ENCODE results near the gene RBM22.

The RBM22 gene

DNA sequence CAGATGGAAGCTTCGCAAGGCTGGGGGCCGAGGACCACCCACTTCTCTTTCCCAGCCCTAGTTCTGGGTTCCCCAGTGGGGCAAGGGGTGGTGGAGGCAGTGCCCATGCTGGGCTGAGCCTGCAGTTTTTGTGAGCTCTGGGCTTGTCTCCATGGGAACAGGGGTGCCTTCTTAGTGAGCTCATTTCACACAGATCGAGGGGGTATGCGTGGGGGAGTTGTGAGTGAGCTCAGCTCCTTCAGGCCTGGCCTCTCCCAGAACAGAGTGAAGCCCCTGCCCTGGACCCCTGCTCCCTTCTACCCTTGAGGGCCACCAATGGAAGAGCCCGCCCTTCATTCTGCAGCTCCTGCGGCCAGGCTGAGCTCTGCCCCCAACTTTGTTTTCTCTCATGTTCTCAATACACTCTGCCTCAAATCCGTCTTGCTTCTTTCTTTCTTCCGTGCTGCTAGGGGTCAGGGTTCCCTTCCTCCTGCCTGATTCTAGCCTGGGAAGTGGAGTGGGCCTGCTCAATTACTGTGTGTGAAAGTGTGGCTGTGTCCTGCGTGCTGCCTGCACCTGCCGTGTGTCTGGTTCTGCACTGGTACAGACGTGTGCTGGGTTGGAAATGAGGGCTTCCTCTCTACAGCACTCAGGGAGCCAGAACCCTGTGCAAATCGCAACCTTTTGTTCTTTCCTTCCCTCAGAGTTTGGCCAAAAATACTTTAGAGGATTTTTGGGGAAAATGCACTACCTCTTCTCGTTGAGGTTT, 48.8 kb downstream of the RBM22 start:
- DNase-seq = no peak

DNA sequence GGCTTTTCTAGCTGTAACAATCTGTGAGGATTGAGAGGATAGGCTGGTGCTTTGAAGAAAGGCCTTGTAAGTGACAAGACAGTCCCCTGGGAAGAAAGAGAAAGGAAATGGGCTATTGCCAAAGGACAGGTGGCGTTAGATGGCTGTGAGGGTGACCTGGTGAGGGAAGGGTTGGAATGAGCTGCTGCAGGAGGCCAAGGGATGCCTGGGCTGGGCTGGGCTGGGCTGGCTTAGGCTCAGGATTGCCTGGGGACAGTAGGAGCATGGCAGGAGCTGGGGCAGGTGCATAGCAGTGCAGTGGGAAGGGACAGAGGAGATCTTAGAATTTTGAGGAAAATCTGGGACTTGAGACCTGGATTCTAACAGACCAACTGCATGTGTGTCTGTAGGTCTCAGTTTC, 49.5 kb downstream of the RBM22 start:
- no peak for DNase-seq

DNA sequence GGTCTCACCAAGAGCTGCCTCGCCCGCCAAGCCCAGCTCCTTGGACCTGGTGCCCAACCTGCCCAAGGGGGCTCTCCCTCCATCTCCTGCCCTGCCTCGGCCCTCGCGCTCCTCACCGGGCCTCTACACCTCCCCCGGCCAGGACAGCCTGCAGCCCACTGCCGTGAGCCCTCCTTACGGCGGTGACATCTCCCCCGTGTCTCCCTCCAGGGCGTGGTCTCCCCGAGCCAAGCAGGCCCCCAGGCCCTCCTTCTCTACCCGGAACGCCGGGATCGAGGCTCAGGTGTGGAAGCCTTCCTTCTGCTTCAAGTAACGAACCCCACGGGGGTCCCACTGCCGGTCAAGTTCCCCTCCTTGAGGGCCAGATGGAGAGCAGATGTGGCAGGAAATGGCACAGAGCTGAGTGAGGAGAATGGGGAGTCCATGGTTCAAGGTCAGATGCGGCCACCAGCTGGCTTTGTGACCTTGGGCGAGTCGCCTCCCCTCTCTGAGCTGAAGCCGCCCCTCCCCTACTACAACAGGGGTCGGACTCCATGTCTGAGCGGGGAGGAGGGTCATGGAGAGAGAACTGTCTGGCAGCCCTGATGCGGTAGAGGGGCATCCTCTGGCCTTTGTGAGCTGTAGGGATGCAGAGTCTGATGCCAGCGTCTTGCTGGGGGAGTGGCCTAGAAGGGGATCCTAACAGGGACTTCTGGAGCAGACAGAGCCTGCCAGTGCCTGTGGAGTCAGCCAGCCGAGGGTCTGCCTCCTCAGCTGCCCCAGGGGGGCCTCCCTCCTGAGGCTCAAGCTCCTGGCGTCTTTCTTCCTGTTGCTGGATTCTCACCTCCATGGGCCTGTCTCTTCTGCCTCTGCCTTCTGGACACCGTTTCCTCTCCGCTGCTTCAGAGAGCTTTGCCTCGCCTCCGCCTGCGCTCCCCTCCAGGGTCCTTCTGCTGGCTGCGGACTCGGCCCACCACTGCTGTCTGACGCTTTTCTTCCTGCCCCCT, 50.5 kb downstream of the RBM22 start:
- no peak for DNase-seq

DNA sequence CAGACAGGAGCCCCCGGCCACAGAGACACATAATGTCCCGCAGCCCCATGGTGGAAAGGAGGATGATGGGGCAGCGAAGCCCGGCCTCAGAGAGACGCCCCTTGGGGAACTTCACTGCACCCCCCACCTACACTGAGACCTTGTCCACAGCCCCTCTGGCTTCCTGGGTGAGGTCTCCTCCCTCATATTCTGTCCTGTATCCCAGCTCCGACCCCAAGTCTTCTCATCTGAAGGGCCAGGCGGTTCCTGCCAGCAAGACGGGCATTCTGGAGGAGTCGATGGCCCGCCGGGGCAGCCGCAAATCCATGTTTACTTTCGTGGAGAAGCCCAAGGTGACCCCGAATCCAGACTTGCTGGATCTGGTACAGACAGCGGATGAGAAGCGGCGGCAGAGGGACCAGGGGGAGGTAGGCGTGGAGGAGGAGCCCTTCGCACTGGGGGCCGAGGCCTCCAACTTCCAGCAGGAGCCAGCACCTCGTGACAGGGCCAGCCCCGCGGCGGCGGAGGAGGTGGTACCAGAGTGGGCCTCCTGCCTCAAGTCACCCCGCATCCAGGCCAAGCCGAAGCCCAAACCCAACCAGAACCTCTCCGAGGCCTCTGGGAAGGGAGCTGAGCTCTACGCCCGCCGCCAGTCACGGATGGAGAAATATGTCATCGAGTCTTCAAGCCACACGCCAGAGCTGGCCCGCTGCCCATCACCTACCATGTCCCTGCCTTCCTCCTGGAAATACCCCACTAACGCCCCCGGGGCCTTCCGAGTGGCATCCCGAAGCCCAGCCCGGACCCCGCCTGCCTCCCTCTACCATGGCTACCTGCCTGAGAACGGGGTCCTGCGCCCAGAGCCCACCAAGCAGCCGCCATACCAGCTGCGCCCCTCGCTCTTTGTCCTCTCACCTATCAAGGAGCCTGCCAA, 51.5 kb downstream of the RBM22 start:
- no peak for DNase-seq

DNA sequence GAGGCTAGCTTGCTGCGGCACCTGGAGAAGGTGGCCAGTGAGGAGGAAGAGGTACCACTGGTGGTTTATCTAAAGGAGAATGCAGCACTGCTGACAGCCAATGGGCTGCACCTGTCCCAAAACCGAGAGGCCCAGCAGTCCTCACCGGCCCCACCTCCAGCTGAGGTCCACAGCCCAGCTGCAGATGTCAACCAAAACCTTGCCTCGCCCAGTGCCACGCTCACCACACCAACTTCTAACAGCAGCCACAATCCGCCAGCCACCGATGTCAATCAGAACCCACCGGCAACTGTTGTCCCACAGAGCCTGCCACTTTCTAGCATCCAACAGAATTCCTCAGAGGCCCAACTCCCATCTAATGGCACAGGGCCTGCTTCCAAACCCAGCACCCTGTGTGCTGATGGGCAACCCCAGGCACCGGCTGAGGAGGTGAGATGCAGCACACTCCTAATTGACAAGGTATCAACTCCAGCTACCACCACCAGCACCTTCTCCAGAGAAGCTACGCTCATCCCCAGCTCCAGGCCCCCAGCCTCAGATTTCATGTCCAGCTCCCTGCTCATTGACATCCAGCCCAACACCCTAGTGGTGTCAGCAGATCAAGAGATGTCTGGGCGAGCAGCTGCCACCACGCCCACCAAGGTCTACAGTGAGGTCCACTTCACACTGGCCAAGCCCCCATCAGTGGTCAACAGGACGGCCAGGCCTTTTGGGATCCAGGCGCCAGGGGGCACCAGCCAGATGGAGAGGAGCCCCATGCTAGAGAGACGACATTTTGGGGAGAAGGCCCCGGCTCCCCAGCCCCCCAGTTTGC, 52.4 kb downstream of the RBM22 start:
- DNase-seq = no peak

DNA sequence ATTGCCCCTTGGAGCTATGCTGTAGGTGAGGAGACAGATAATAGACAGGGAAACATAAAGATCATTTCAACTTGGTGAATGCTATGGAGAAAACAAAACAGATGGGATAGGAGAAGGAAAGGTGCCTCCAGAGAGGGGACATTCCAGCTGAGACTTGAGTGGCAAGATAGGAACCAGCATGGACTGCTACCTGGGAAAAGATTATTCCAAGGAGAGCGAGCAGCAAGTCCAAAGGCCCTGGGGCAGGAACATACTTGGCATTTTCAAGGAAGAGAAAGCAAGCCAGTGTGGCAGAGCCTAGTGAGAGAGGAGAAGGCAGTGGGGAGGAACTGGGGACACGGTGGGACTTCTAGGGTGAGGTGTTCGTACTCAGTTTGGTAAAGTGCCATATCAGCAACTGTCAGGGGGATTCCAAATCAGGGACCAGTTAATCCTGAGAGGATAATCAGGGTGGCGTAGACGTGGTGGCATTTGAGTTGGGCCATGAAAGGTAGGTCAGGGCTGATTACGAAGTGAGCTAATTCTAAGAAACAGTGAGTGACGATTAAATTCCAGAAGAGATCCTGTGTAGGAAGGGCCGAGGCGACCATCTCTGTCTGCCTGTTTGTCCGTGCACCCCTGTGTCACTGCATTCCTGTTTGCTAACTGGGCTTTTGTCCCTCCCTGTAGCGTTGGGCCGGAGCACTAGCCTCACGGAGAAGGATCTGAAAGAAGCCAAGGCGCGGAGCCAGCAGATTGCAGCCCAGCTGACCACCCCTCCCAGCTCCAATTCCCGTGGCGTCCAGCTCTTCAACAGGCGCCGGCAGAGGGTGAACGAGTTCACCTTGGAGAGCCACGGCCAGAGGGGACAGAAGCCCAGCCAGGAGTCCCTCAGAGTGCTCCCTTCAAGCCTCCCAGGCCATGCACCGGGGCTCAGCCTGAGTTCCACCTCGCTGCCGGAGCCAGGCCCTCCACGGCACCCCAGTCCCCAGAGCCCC, 53.3 kb downstream of the RBM22 start:
- DNase-seq = no peak

DNA sequence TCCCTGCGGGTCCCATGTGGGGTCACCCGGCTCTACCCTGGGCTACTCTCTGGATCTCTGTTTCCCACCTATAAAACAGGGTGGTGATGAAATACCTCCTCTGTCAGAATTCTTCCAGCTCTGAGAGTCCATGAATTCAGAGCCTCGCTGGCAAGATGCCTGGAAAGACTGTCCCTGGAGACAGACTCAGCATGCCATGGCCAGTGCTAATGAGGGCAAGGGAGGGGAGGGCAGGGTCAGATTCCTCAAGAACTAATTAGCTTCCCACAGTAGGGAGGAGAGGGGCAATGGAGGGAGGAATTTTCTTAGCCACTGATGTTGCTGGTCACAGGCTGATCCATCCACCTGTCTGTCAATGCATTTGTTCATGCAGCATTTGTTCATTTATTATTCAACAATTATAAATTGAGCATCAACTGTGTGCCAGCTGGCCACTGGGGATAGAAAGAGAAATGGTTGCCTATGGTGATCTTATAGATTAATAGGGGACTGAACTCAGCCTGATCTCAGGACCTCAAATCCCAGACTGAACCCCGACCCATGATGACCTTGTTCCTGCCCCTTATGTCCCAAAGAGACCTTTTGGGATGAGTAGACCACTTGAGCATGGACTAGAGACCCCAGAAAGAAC, 55.7 kb downstream of the RBM22 start:
- DNase-seq = no peak

DNA sequence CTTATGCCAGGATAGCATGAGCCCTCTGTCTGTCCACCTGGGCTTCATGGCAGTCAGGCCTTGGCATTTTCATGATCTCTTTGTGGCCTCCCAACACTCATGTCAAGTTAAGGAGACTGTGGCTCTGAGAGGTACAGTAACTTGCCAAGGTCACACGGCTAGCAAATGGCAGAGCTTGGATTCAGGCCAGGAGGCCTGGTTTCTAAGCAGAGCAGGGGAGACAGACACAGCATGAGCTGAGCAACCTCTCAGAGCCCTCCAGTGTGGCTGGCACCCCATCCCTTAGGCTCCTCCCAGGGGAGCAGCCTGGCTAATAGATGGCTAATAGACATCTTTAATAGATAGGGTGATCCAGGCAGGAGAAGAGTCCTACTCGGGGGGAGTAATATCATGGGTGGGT, 56.3 kb downstream of the RBM22 start:
- no peak for DNase-seq

DNA sequence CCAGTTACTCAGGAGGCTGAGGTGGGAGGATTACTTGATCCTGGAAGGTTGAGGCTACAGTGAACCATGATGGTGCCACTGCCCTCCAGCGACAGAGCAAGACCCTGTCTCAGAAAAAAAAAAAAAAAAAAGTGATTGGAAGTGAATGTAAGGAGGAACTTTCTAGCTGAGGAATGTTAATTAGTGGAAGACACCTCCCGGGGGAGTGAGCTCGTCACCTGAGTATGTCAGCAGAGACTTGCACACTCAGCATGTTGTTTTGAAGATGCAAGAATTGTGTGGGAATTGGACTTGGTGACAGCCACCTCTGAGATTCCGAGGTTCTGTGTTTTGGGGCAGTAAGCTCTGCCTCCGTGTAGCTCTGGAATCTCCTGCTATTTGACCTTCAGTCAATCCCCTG, 56.8 kb downstream of the RBM22 start:
- DNase-seq = no peak

DNA sequence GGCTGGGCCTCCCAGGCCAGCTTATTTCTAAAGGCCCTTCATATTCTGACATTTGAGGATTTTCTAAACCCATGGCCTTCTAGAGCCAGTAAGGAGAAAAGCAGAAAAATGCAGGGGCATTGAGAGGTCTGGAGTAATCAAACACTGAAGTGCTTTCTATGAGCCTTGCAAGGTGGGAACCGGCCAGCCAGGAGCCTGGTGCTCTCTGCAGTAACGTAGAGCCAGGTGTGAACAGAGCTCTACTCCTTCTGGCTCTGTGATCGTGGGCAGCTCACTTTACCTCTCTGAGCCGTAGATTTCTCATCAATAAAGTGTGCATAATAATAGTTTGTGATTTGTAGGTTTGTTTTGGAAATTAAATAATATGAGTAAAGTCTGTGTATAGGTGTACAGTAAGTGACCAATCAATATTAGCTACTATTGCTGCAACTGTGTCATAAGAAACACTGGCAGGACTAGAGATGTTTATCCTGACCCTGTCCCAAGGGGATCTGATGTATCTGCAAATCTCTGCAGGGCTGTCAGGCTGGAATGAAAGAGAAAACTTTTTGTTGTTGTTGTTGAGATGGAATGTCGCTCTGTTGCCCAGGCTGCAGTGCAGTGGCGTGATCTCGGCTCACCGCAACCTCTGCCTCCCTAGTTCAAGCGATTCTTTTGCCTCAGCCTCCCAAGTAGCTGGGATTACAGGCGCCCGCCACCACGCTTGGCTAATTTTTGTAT, 57.7 kb downstream of the RBM22 start:
- DNase-seq = no peak

DNA sequence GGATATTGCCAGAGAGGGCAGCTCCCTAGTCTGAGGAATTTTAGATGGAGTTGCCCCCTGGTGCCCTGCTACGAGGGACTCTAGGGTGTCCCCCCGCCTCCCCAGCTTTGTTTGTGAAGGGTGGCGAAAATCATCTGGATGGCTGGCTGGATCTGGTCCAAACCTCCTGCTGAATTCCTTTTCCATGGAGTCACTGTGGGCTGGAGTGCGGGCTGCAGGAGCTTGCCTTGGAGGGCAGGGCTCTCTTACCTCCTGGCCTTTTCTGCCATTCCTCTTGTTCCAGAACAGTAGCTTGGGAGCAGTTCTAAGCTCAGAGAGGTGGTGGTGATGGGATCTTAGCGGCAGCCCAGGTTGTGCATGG, 58.3 kb downstream of the RBM22 start:
- DNase-seq = no peak

DNA sequence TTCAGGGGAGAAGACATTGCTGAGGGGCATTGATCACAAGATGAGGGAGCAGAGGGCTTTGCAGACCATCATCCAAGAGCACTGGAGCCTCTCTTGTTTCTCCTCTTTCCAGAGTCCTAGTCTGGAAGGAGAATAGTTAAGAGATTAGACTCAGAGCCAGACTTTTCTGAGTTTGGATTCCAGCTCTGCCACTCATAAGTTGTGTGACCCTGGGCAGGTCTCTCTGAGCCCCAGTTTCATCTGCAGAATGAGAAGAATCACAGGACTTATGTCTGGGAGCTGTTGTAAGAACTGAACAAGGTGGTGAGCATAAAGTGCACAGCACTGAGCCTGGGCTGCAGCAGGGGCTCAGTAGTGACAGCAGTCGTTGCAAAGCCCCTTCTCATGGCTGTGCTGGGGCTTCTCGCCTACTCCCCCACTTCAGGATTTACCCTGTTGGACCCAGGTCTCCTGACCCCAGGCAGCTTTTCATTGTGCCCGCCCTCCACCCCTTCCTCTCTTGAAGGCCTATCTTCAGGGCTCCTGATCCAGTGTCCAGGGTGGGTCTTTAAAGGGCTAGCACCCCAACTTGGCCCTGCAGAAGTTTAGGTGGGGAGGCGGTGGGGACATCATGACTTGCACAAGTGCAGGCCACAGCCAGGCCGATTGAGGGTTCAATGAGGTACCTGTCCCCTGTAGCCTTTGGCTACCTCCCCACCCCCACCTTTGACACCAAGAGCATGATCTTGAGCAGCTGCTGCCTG, 58.9 kb downstream of the RBM22 start:
- no peak for DNase-seq

DNA sequence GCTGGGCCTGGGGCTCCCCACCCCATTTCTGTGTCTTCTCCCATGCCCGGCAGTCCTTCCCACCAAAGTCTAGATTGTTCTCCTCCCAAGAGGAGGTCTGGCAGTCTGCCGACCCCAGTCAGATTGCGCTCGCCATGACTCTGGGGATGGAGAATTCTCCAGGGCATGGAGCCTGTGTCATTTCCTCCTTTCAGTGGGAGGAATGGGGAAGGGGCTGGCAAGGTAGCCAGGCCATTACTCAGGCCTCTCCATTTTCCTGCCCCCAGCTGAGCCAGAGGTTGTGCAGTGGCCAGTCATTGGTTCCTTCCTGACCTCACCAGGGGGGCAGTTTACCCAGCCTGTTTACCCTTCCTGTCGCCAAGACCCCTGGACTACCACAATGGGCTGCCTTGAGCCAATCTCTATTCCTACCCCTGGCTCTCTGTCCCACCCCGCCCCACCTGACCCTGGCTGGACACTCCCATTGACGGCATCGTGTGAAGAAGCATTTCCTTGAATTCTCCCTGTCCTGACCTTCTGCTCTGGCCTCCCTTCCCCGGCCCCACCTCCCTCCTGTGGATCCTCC, 59.8 kb downstream of the RBM22 start:
- no peak for DNase-seq
